ENCODE measurements around the gene FAM124A. TPM values are rescaled to one million over a fixed set of nuclear protein-coding genes. Genes with fewer than 3 reads are reported as not detected.

Gene FAM124A
- total RNA-seq, 6 experiments from 2014 or later: not detected

GRCh38 chr13:51220706-51221105 is 1.5 kb upstream of the FAM124A start:
- no peaks in the 10 kb centered on the region for H3K36me3 Mint-ChIP-seq (ENCODE audit: low read depth)
- no peaks in the 10 kb centered on the region for H3K9me3 Mint-ChIP-seq
- H3K27me3 Mint-ChIP-seq (ENCODE audit: insufficient read depth): peaks cover 31% of the 10 kb centered on the region
- no peak for TF ChIP-seq CTCF (IDR thresholded peaks at IDR 0.05)
- H3K27ac Mint-ChIP-seq: no peak overlapping the region
- H3K4me3 Mint-ChIP-seq: no peak overlapping the region
- H3K4me1 Mint-ChIP-seq (ENCODE audit: low read depth): no peaks in the 10 kb centered on the region
- DNase-seq: no peak

GRCh38 chr13:51221108-51221507 is 1.1 kb upstream of the FAM124A start:
- no peak for DNase-seq
- H3K27ac Mint-ChIP-seq: no peak overlapping the region
- TF ChIP-seq CTCF (IDR thresholded peaks at IDR 0.05): no peak
- H3K36me3 Mint-ChIP-seq (ENCODE audit: low read depth): no peaks in the 10 kb centered on the region
- H3K27me3 Mint-ChIP-seq (ENCODE audit: insufficient read depth): peaks cover 30% of the 10 kb centered on the region
- H3K4me3 Mint-ChIP-seq: no peak overlapping the region
- H3K4me1 Mint-ChIP-seq (ENCODE audit: low read depth): no peaks in the 10 kb centered on the region
- no peaks in the 10 kb centered on the region for H3K9me3 Mint-ChIP-seq

- no peak overlapping the region for H3K27ac Mint-ChIP-seq
- H3K36me3 Mint-ChIP-seq (ENCODE audit: low read depth): no peaks in the 10 kb centered on the region
- no peaks in the 10 kb centered on the region for H3K4me1 Mint-ChIP-seq (ENCODE audit: low read depth)
- no peak for TF ChIP-seq CTCF (IDR thresholded peaks at IDR 0.05)
- DNase-seq: no peak
- peak overlapping the region; percentile 71 for H3K4me3 Mint-ChIP-seq
- peaks cover 28% of the 10 kb centered on the region for H3K27me3 Mint-ChIP-seq (ENCODE audit: insufficient read depth)
- H3K9me3 Mint-ChIP-seq: no peaks in the 10 kb centered on the region
Measured at GRCh38 chr13:51221674-51222036, 543 bp upstream of the FAM124A start.

GRCh38 chr13:51222686-51223559 is 725 bp downstream of the FAM124A start:
- Mint-ChIP-seq H3K4me1 (ENCODE audit: low read depth) (no peaks in the 10 kb centered on the region), H3K36me3 (ENCODE audit: low read depth) (no peaks in the 10 kb centered on the region), H3K27me3 (ENCODE audit: insufficient read depth) (peaks cover 28% of the 10 kb centered on the region), H3K27ac (no peak overlapping the region), H3K4me3 (peak overlapping the region; percentile 54), H3K9me3 (no peaks in the 10 kb centered on the region)
- DNase-seq: no peak
- no peak for TF ChIP-seq CTCF (IDR thresholded peaks at IDR 0.05)

GRCh38 chr13:51223560-51224270 is 1.5 kb downstream of the FAM124A start:
- no peak for DNase-seq
- H3K36me3 Mint-ChIP-seq (ENCODE audit: low read depth): no peaks in the 10 kb centered on the region
- H3K4me3 Mint-ChIP-seq: no peak overlapping the region; the same call in 1 of the 2 replicates
- H3K27me3 Mint-ChIP-seq (ENCODE audit: insufficient read depth): peaks cover 28% of the 10 kb centered on the region
- no peak overlapping the region for H3K27ac Mint-ChIP-seq
- H3K9me3 Mint-ChIP-seq: no peaks in the 10 kb centered on the region
- no peak for TF ChIP-seq CTCF (IDR thresholded peaks at IDR 0.05)
- no peaks in the 10 kb centered on the region for H3K4me1 Mint-ChIP-seq (ENCODE audit: low read depth)

Measured in HFFc6 (cell line).